Panc1 (cell line): ENCODE data around the gene RGS3. TPM values are rescaled to one million over a fixed set of nuclear protein-coding genes. Genes with fewer than 3 reads are reported as not detected.

ENCODE experiments used
- ATAC-seq: fragments of 200-7000 bp; cut with Tn5 transposase; 2 replicates; pipeline ENCODE4 v1.9.1; 2020; ENCODE audit warnings: mild to moderate bottlenecking, moderate library complexity
- BruUV-seq: library from RNA; stranded (reverse); fragments of 400-500 nt; replicated peaks from 2 replicates; lab custom pipeline; 2021; lab: Mats Ljungman, UMichigan
- CTCF ChIA-PET: fragments of 300-600 bp; sonication (Branson Sonifier 250); formaldehyde crosslinking; loops from one replicate; lab custom pipeline; 2022; ENCODE audit warnings: antibody characterized with exemption; lab: Charles Lee
- POLR2A ChIA-PET: fragments of 300-600 bp; sonication (Branson Sonifier 250); formaldehyde crosslinking; loops from one replicate; lab custom pipeline; 2022; ENCODE audit warnings: antibody characterized with exemption; lab: Charles Lee
- DNase-seq: peaks from one replicate; pipeline ENCODE4 v3.0.0-alpha.2; 2010; ENCODE audit warnings: low read depth, low spot score
- H3K27ac ChIP-seq: 2 replicates; pipeline ENCODE4 v1.5.1; 2011; ENCODE audit warnings: mild to moderate bottlenecking, low read length, inconsistent platforms
- H3K27me3 ChIP-seq: fragments of 200-500 bp; sonication (Bioruptor generic); 2 replicates; pipeline ENCODE4 v1.6.0; 2014; ENCODE audit warnings: low read length, inconsistent platforms; ENCODE audit not compliant: control insufficient read depth, insufficient read depth
- H3K36me3 ChIP-seq: fragments of 200-500 bp; sonication (Bioruptor generic); 2 replicates; pipeline ENCODE4 v1.5.1; 2014; ENCODE audit warnings: inconsistent platforms, mild to moderate bottlenecking, low read length, moderate library complexity; ENCODE audit not compliant: control insufficient read depth, insufficient read depth
- H3K4me1 ChIP-seq: 2 replicates; pipeline ENCODE4 v1.5.1; 2011; ENCODE audit warnings: inconsistent platforms, mild to moderate bottlenecking, low read length, moderate library complexity; ENCODE audit not compliant: control insufficient read depth, insufficient read depth
- H3K4me3 ChIP-seq, 2 experiments: 2 replicates each; pipeline ENCODE4 v1.5.1; 2011 to 2012; ENCODE audit warnings: low read depth in 2 of 2, low read length in 2 of 2, mild to moderate bottlenecking in 2 of 2, inconsistent platforms in 1 of 2, moderate library complexity in 1 of 2
- H3K9me3 ChIP-seq: fragments of 200-500 bp; sonication (Bioruptor generic); 2 replicates; pipeline ENCODE4 v1.5.1; 2014; ENCODE audit warnings: low read depth, mild to moderate bottlenecking, inconsistent platforms, low read length, moderate library complexity; ENCODE audit not compliant: control insufficient read depth, insufficient read depth
- POLR2AphosphoS5 ChIP-seq: IDR thresholded peaks from 2 replicates; pipeline ENCODE4 v1.6.1; 2012; ENCODE audit warnings: mild to moderate bottlenecking, low read depth, low read length, moderate library complexity
- SIN3A ChIP-seq: IDR thresholded peaks from 2 replicates; pipeline ENCODE4 v1.6.1; 2012; ENCODE audit warnings: low read depth, mild to moderate bottlenecking, low read length, moderate library complexity, borderline replicate concordance; ENCODE audit not compliant: insufficient read depth
- TCF7L2 ChIP-seq: IDR thresholded peaks from 2 replicates; pipeline ENCODE4 v1.6.1; 2011; ENCODE audit warnings: mild to moderate bottlenecking, low read depth, low read length, inconsistent platforms
- in situ Hi-C: cut with HindIII; loops from 2 replicates; pipeline ENCODE4 v1.10.0; 2016; ENCODE audit warnings: low sequenced_read_pairs, low pct_unique_long_range_greater_than_20kb
- intact Hi-C: fragments of 100-400 bp; cut with micrococcal nuclease; formaldehyde crosslinking; loops from one replicate; pipeline ENCODE4 v1.10.0; 2022; ENCODE audit not compliant: unreplicated experiment
- total RNA-seq: library from RNA; stranded (reverse); gene quantifications from one replicate; pipeline ENCODE4 v1.2.1, GENCODE V29; 2021; ENCODE audit not compliant: unreplicated experiment
- TF ChIP-seq, protein P1 (sequence below), 2 experiments: IDR thresholded peaks; 2 replicates each; pipeline ENCODE4 v1.6.1; 2011 to 2012; ENCODE audit warnings: low read depth in 2 of 2, control low read depth in 1 of 2, low read length in 1 of 2, mild to moderate bottlenecking in 1 of 2, moderate library complexity in 1 of 2; ENCODE audit not compliant: insufficient read depth in 1 of 2
- TF ChIP-seq, protein P2 (sequence below): fragments of 450-650 bp; IDR thresholded peaks from 2 replicates; pipeline ENCODE4 v1.5.1; 2017; ENCODE audit warnings: mild to moderate bottlenecking

RGS3 gene
- total RNA-seq, 1 experiment from 2014 or later: 15.1 TPM

- no peak for ATAC-seq
- in situ Hi-C loops (no loop called here), intact Hi-C loops (no loop called here)
- no peak for DNase-seq
- no peak overlapping the region for H3K4me3 ChIP-seq
- POLR2A ChIA-PET: no interaction called here
- no peaks in the 10 kb centered on the region for H3K9me3 ChIP-seq
- TF ChIP-seq, protein P1, sequence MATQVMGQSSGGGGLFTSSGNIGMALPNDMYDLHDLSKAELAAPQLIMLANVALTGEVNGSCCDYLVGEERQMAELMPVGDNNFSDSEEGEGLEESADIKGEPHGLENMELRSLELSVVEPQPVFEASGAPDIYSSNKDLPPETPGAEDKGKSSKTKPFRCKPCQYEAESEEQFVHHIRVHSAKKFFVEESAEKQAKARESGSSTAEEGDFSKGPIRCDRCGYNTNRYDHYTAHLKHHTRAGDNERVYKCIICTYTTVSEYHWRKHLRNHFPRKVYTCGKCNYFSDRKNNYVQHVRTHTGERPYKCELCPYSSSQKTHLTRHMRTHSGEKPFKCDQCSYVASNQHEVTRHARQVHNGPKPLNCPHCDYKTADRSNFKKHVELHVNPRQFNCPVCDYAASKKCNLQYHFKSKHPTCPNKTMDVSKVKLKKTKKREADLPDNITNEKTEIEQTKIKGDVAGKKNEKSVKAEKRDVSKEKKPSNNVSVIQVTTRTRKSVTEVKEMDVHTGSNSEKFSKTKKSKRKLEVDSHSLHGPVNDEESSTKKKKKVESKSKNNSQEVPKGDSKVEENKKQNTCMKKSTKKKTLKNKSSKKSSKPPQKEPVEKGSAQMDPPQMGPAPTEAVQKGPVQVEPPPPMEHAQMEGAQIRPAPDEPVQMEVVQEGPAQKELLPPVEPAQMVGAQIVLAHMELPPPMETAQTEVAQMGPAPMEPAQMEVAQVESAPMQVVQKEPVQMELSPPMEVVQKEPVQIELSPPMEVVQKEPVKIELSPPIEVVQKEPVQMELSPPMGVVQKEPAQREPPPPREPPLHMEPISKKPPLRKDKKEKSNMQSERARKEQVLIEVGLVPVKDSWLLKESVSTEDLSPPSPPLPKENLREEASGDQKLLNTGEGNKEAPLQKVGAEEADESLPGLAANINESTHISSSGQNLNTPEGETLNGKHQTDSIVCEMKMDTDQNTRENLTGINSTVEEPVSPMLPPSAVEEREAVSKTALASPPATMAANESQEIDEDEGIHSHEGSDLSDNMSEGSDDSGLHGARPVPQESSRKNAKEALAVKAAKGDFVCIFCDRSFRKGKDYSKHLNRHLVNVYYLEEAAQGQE (IDR thresholded peaks at IDR 0.05; ENCODE audit: insufficient read depth in 1 of 2, low read depth in 2 of 2, low read length in 1 of 2): no peak
- TF ChIP-seq, protein P2, sequence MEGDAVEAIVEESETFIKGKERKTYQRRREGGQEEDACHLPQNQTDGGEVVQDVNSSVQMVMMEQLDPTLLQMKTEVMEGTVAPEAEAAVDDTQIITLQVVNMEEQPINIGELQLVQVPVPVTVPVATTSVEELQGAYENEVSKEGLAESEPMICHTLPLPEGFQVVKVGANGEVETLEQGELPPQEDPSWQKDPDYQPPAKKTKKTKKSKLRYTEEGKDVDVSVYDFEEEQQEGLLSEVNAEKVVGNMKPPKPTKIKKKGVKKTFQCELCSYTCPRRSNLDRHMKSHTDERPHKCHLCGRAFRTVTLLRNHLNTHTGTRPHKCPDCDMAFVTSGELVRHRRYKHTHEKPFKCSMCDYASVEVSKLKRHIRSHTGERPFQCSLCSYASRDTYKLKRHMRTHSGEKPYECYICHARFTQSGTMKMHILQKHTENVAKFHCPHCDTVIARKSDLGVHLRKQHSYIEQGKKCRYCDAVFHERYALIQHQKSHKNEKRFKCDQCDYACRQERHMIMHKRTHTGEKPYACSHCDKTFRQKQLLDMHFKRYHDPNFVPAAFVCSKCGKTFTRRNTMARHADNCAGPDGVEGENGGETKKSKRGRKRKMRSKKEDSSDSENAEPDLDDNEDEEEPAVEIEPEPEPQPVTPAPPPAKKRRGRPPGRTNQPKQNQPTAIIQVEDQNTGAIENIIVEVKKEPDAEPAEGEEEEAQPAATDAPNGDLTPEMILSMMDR: no peak
- TF ChIP-seq SIN3A: no peak
- no peak for TF ChIP-seq POLR2AphosphoS5
- TF ChIP-seq TCF7L2: no peak
- no peaks in the 10 kb centered on the region for H3K4me1 ChIP-seq
- H3K36me3 ChIP-seq: no peaks in the 10 kb centered on the region
- H3K27ac ChIP-seq: no peak overlapping the region
- CTCF ChIA-PET: no interaction called here
- no peaks in the 10 kb centered on the region for H3K27me3 ChIP-seq
- no TSS peak for BruUV-seq
These were observed 11.5 kb downstream of the RGS3 start for GRCh38 chr9:113475031-113475430.

- Histone ChIP-seq H3K27me3 (no peaks in the 10 kb centered on the region), H3K36me3 (no peaks in the 10 kb centered on the region), H3K4me3 (no peak overlapping the region), H3K27ac (no peak overlapping the region), H3K4me1 (no peaks in the 10 kb centered on the region), H3K9me3 (no peaks in the 10 kb centered on the region)
- ATAC-seq (no peak), DNase-seq (no peak)
- in situ Hi-C loops (no loop called here), intact Hi-C loops (no loop called here)
- ChIA-PET CTCF (no interaction called here), POLR2A (no interaction called here)
- TF ChIP-seq POLR2AphosphoS5 (no peak), TCF7L2 (no peak), SIN3A (no peak)
- TF ChIP-seq, protein P2: no peak
- TF ChIP-seq, protein P1 (IDR thresholded peaks at IDR 0.05; ENCODE audit: insufficient read depth in 1 of 2, low read depth in 2 of 2, low read length in 1 of 2): no peak
- no TSS peak for BruUV-seq
These were observed 12.5 kb downstream of the RGS3 start for GRCh38 chr9:113475992-113476391.
